Activated CD4-positive, alpha-beta T cell treated with anti-CD3 and anti-CD28 coated beads, Interleukin-10, Interleukin-2, amounts not matched to agents 100 ng/mL and 50 ng/mL, durations not matched to agents 16 hours and 8 hours (primary cell): ENCODE results near the gene CST4.
A peak's percentile ranks its signal among the peaks of the same experiment; 100 is the strongest.
"Not testable (repeated sequence)": the region's sequence is repeated elsewhere in the genome, so short reads cannot be mapped to it uniquely, and the experiment has no call there.

Source experiments
- DNase-seq: peaks from one replicate; pipeline ENCODE4 v3.0.0-alpha.2; 2020

Gene CST4

GRCh38 chr20:23640671-23641667 is 47.9 kb downstream of the CST4 start:
- DNase-seq, result no peak

- DNase-seq, result no peak
These were observed 48.7 kb downstream of the CST4 start for GRCh38 chr20:23640018-23640601.

GRCh38 chr20:23639490-23639958 is 49.3 kb downstream of the CST4 start:
- DNase-seq, result no peak

- no peak for DNase-seq
These were observed 50.5 kb downstream of the CST4 start for GRCh38 chr20:23638309-23638708.

GRCh38 chr20:23637282-23638221 is 51.3 kb downstream of the CST4 start, which contains the start of gene CST3:
CST3 (minus strand) TSS chr20:23637955; CDS start chr20:23637862, 93 bp downstream.
- DNase-seq, result peak; percentile 15

- DNase-seq, result no peak
These were observed 51.9 kb downstream of the CST4 start for GRCh38 chr20:23636908-23637281.

- no peak for DNase-seq
These were observed 52.5 kb downstream of the CST4 start for GRCh38 chr20:23636182-23636907.

- DNase-seq, result not testable (repeated sequence)
These were observed 53.1 kb downstream of the CST4 start for GRCh38 chr20:23635768-23636090.
